Neural cell (in vitro differentiated cells): ENCODE data around the gene PALB2. TPM values are rescaled to one million over a fixed set of nuclear protein-coding genes. Genes with fewer than 3 reads are reported as not detected.

Experiments used
- H2AFZ ChIP-seq: fragments of 200-600, 300-800 bp; sonication (generic), shearing (Covaris generic); 2 replicates; pipeline ENCODE4 v1.6.0; 2014; ENCODE audit warnings: low read depth, mild to moderate bottlenecking, antibody characterized with exemption, low read length, moderate library complexity
- H3F3A ChIP-seq: fragments of 200-600 bp; shearing (Covaris generic); 2 replicates; pipeline ENCODE4 v1.6.1; 2016; ENCODE audit warnings: mild to moderate bottlenecking, moderate library complexity, mixed read lengths, antibody characterized with exemption, low read length; ENCODE audit not compliant: insufficient read depth, poor library complexity, severe bottlenecking
- H3K27ac ChIP-seq: fragments of 200-600, 300-800 bp; sonication (generic), shearing (Covaris generic); 2 replicates; pipeline ENCODE4 v1.5.1; 2014; ENCODE audit warnings: mild to moderate bottlenecking, low read length, moderate library complexity
- H3K27me3 ChIP-seq: fragments of 300-800, 200-600 bp; sonication (generic), shearing (Covaris generic); 2 replicates; pipeline ENCODE4 v1.6.0; 2014; ENCODE audit warnings: mild to moderate bottlenecking, low read depth, low read length, moderate library complexity; ENCODE audit not compliant: insufficient read depth
- H3K36me3 ChIP-seq: fragments of 300-800, 200-600 bp; sonication (generic), shearing (Covaris generic); 2 replicates; pipeline ENCODE4 v1.5.1; 2014; ENCODE audit warnings: mild to moderate bottlenecking, antibody characterized with exemption, low read length, moderate library complexity; ENCODE audit not compliant: insufficient read depth
- H3K4me2 ChIP-seq: fragments of 300-800, 200-600 bp; sonication (generic), shearing (Covaris generic); 2 replicates; pipeline ENCODE4 v1.6.0; 2014; ENCODE audit warnings: mild to moderate bottlenecking, low read length
- H3K4me3 ChIP-seq: fragments of 300-800, 200-600 bp; sonication (generic), shearing (Covaris generic); 2 replicates; pipeline ENCODE4 v1.5.1; 2014; ENCODE audit warnings: mild to moderate bottlenecking, low read length, moderate library complexity
- H3K79me2 ChIP-seq: fragments of 200-600 bp; shearing (Covaris generic); replicated peaks from 2 replicates; pipeline ENCODE4 v1.6.0; 2014; ENCODE audit warnings: mild to moderate bottlenecking, low read length, moderate library complexity; ENCODE audit not compliant: insufficient read depth
- H3K9ac ChIP-seq: fragments of 300-800, 200-600 bp; sonication (generic), shearing (Covaris generic); 2 replicates; pipeline ENCODE4 v1.6.1; 2016; ENCODE audit warnings: mild to moderate bottlenecking, low read length, mixed read lengths
- H3K9me2 ChIP-seq: fragments of 200-600 bp; shearing (Covaris generic); 2 replicates; pipeline ENCODE4 v1.6.1; 2016; ENCODE audit warnings: mild to moderate bottlenecking, low read length, mixed read lengths; ENCODE audit not compliant: insufficient read depth
- H3K9me3 ChIP-seq: fragments of 200-600, 300-800 bp; sonication (generic), shearing (Covaris generic); 2 replicates; pipeline ENCODE4 v1.6.1; 2016; ENCODE audit warnings: mild to moderate bottlenecking, mixed run types, low read length, moderate library complexity, mixed read lengths
- H4K20me1 ChIP-seq: fragments of 200-600 bp; shearing (Covaris generic); 2 replicates; pipeline ENCODE4 v1.6.1; 2016; ENCODE audit warnings: mild to moderate bottlenecking, mixed run types; ENCODE audit not compliant: insufficient read depth
- EP300 ChIP-seq: fragments of 450-650 bp; conservative IDR thresholded peaks from 2 replicates; pipeline ENCODE4 v1.6.1; 2014; ENCODE audit warnings: antibody characterized with exemption, mild to moderate bottlenecking, moderate library complexity; ENCODE audit not compliant: poor library complexity, severe bottlenecking
- EZH2 ChIP-seq: fragments of 200-600, 300-800 bp; shearing (Covaris generic), sonication (generic); IDR thresholded peaks from 2 replicates; pipeline ENCODE4 v1.6.1; 2014; ENCODE audit warnings: antibody characterized with exemption, low read length, borderline replicate concordance, mild to moderate bottlenecking; ENCODE audit not compliant: insufficient read depth, poor library complexity, severe bottlenecking
- MXI1 ChIP-seq: fragments of 450-650 bp; conservative IDR thresholded peaks from 2 replicates; pipeline ENCODE4 v1.6.1; 2014; ENCODE audit warnings: antibody characterized with exemption, mild to moderate bottlenecking; ENCODE audit not compliant: poor library complexity, severe bottlenecking
- POLR2AphosphoS5 ChIP-seq: IDR thresholded peaks from 2 replicates; pipeline ENCODE4 v1.6.1; 2012
- RAD21 ChIP-seq: fragments of 450-650 bp; conservative IDR thresholded peaks from 2 replicates; pipeline ENCODE4 v1.6.1; 2014; ENCODE audit warnings: antibody characterized with exemption, mild to moderate bottlenecking, moderate library complexity
- REST ChIP-seq: IDR thresholded peaks from 2 replicates; pipeline ENCODE4 v1.6.1; 2012; ENCODE audit warnings: borderline replicate concordance
- SMC3 ChIP-seq: fragments of 450-650 bp; conservative IDR thresholded peaks from 2 replicates; pipeline ENCODE4 v1.6.1; 2014; ENCODE audit warnings: antibody characterized with exemption, mild to moderate bottlenecking, moderate library complexity; ENCODE audit not compliant: poor library complexity
- TAF1 ChIP-seq: IDR thresholded peaks from 2 replicates; pipeline ENCODE4 v1.6.1; 2012; ENCODE audit warnings: low read depth
- polyA plus RNA-seq: library from polyadenylated mRNA; depleted of rRNA; stranded (reverse); fragments of >200 nt; gene quantifications from 2 replicates; pipeline ENCODE4 v1.2.3, GENCODE V29; 2014
- TF ChIP-seq, protein P1 (sequence below): fragments of 450-650 bp; IDR thresholded peaks from 2 replicates; pipeline ENCODE4 v1.5.1; 2014; ENCODE audit warnings: antibody characterized with exemption, mild to moderate bottlenecking, moderate library complexity; ENCODE audit not compliant: poor library complexity, severe bottlenecking

PALB2 gene
- polyA plus RNA-seq, 1 donor from 2014 or later, result 6.5 TPM

DNA sequence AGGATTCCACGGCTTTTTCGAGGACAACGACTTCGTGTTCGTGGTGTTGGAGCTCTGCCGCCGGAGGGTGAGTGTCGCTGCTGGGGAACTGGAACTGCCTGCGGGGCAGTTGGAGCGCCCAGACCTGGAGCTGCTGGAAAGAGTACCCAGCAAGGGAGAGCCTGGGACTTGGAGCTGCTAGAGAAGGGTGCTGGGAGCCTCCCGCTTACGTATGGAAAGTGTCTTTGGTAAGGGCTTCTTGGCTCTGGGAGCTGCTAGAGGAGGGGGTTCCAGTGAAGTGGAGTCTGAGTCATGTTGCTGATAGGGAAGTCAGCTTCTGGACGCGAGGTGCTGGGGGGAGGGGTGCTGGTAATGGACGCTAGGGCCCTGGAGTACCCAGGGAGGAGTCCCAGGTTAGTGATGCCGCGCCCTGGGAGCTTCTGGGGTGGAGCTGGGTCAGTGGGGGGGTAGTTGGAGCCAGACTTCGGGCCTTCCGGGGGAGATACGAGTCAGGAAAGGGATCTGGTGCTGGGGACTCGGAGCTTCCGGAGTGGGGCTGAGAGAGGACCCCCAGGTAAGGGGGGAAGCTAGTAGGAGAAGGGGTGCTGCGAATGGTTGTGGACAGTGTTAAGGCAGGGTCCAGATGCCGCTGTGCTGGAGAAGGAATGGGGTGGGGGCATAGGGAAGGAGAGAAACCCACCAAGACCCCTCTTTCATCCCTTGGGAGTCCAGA lies 38.3 kb upstream of the PALB2 start:
- no peak overlapping the region for H3K27ac ChIP-seq
- H4K20me1 ChIP-seq, result peaks cover 8% of the 10 kb centered on the region
- TF ChIP-seq, protein P1, sequence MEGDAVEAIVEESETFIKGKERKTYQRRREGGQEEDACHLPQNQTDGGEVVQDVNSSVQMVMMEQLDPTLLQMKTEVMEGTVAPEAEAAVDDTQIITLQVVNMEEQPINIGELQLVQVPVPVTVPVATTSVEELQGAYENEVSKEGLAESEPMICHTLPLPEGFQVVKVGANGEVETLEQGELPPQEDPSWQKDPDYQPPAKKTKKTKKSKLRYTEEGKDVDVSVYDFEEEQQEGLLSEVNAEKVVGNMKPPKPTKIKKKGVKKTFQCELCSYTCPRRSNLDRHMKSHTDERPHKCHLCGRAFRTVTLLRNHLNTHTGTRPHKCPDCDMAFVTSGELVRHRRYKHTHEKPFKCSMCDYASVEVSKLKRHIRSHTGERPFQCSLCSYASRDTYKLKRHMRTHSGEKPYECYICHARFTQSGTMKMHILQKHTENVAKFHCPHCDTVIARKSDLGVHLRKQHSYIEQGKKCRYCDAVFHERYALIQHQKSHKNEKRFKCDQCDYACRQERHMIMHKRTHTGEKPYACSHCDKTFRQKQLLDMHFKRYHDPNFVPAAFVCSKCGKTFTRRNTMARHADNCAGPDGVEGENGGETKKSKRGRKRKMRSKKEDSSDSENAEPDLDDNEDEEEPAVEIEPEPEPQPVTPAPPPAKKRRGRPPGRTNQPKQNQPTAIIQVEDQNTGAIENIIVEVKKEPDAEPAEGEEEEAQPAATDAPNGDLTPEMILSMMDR, result no peak
- TF ChIP-seq REST (no peak), POLR2AphosphoS5 (no peak), MXI1 (no peak), EZH2 (no peak)
- H3K4me3 ChIP-seq, result peak overlapping the region; percentile 81
- no peaks in the 10 kb centered on the region for H3K9me2 ChIP-seq
- no peaks in the 10 kb centered on the region for H3F3A ChIP-seq
- H3K27me3 ChIP-seq, result no peaks in the 10 kb centered on the region
- peak overlapping the region; percentile 78 for H3K4me2 ChIP-seq
- H3K79me2 ChIP-seq, result peaks cover 24% of the 10 kb centered on the region
- H2AFZ ChIP-seq, result no peak overlapping the region
- peaks cover 5% of the 10 kb centered on the region for H3K36me3 ChIP-seq
- peak overlapping the region; percentile 34 for H3K9ac ChIP-seq
- no peaks in the 10 kb centered on the region for H3K9me3 ChIP-seq

DNA sequence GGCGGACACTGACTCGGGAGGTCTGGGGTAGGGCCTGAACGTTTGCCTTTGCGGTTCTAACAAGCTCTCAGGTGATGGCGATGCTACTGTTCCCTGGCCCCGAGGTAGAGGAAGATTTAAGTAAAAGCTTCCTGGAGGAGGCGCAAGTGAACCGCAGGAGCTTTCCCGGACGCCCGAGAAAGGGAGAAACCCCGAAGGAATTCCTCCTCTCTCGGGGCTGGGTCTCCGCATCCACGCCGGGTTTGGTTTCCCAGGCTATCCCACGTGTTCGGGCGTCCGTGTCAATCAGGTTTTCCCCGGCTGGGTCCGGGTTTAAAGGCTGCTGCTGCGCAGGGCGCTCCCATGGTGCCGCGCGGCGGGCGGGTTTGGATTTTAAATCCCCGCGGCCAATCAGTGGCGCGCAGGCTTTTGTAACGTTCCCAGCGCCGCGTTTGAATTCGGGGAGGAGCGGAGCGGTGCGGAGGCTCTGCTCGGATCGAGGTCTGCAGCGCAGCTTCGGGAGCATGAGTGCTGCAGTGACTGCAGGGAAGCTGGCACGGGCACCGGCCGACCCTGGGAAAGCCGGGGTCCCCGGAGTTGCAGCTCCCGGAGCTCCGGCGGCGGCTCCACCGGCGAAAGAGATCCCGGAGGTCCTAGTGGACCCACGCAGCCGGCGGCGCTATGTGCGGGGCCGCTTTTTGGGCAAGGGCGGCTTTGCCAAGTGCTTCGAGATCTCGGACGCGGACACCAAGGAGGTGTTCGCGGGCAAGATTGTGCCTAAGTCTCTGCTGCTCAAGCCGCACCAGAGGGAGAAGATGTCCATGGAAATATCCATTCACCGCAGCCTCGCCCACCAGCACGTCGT lies 37.5 kb upstream of the PALB2 start, which contains the start of gene PLK1:
TSS of gene PLK1 (plus strand) at position 460 of the 844 bp plus-strand sequence. CDS start at position 504, 44 bp downstream.
- Histone ChIP-seq H3K79me2 (peaks cover 24% of the 10 kb centered on the region), H3K9ac (peak within 1 kb of the TSS; percentile 45), H3F3A (no peaks in the 10 kb centered on the region), H3K9me2 (no peaks in the 10 kb centered on the region), H3K36me3 (peaks cover 5% of the 10 kb centered on the region), H3K4me2 (peak within 1 kb of the TSS; percentile 78), H3K4me3 (peak within 1 kb of the TSS; percentile 81), H2AFZ (no peak within 1 kb of the TSS), H3K9me3 (no peaks in the 10 kb centered on the region), H3K27me3 (no peaks in the 10 kb centered on the region), H4K20me1 (peaks cover 8% of the 10 kb centered on the region), H3K27ac (no peak within 1 kb of the TSS)
- TF ChIP-seq RAD21, result peak; percentile 82
- TF ChIP-seq MXI1, result peak; percentile 97
- no peak for TF ChIP-seq REST
- TF ChIP-seq, protein P1, result peak; percentile 85
- peak; percentile 24 for TF ChIP-seq EP300
- TF ChIP-seq EZH2, result no peak
- TF ChIP-seq TAF1, result no peak
- peak; percentile 89 for TF ChIP-seq SMC3
- peak; percentile 47 for TF ChIP-seq POLR2AphosphoS5
